Adipocyte (in vitro differentiated cells): Measurements from ENCODE around the gene EIF3B.
"Not testable (repeated sequence)": the region's sequence is repeated elsewhere in the genome, so short reads cannot be mapped to it uniquely, and the experiment has no call there.

ENCODE experiments used
- DNase-seq: peaks from one replicate; pipeline ENCODE4 v3.0.0-alpha.2; 2015; ENCODE audit warnings: low read depth
- H3K27me3 ChIP-seq: replicated peaks from 2 replicates; pipeline ENCODE4 v1.7.0; 2013; ENCODE audit warnings: mild to moderate bottlenecking, low read length, moderate library complexity; ENCODE audit not compliant: control insufficient read depth, insufficient read depth
- H3K36me3 ChIP-seq: 2 replicates; pipeline ENCODE4 v1.7.0; 2013; ENCODE audit warnings: low read length, mild to moderate bottlenecking, moderate library complexity; ENCODE audit not compliant: control insufficient read depth, insufficient read depth, severe bottlenecking
- H3K4me1 ChIP-seq: 2 replicates; pipeline ENCODE4 v1.7.0; 2013; ENCODE audit warnings: mild to moderate bottlenecking, low read length, moderate library complexity; ENCODE audit not compliant: control insufficient read depth, insufficient read depth
- H3K4me3 ChIP-seq: 2 replicates; pipeline ENCODE4 v1.7.0; 2013; ENCODE audit warnings: mild to moderate bottlenecking, low read length, moderate library complexity
- H3K9ac ChIP-seq: 2 replicates; pipeline ENCODE4 v1.7.0; 2013; ENCODE audit warnings: mild to moderate bottlenecking, low read length, moderate library complexity
- H3K9me3 ChIP-seq: 2 replicates; pipeline ENCODE4 v1.7.0; 2013; ENCODE audit warnings: mild to moderate bottlenecking, low read length, moderate library complexity; ENCODE audit not compliant: control insufficient read depth

EIF3B gene

GRCh38 chr7:2369139-2369538 lies 14.5 kb downstream of the EIF3B start:
- Histone ChIP-seq H3K4me1 (no peaks in the 10 kb centered on the region), H3K36me3 (peaks cover 98% of the 10 kb centered on the region), H3K27me3 (no peaks in the 10 kb centered on the region), H3K4me3 (no peak overlapping the region), H3K9me3 (no peaks in the 10 kb centered on the region), H3K9ac (no peak overlapping the region)
- no peak for DNase-seq

DNA sequence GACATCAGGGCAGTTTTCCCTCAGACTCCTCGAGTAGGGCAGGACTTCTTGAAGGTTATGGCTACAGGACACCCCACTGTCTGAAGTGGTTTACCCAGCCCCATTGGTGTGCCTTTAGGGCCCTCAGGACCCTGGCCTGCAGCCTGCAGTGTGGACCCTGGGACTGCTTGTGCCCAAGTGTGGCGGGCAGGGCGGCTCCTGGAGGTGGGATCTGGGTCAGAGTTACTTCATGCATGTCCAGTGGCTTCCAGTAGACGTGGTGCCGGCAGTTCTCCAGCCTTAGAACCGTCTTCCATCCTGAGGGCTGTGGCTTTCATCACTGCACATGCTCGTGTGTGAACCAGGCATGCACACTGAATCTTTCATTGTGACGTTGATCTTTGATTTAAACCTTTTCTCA lies 16.7 kb downstream of the EIF3B start:
- Histone ChIP-seq H3K4me1 (no peaks in the 10 kb centered on the region), H3K9ac (no peak overlapping the region), H3K36me3 (peaks cover 98% of the 10 kb centered on the region), H3K4me3 (no peak overlapping the region), H3K27me3 (no peaks in the 10 kb centered on the region), H3K9me3 (no peaks in the 10 kb centered on the region)
- no peak for DNase-seq

GRCh38 chr7:2372724-2373123 lies 18.1 kb downstream of the EIF3B start:
- no peaks in the 10 kb centered on the region for H3K4me1 ChIP-seq
- H3K27me3 ChIP-seq: no peaks in the 10 kb centered on the region
- no peak for DNase-seq
- H3K9ac ChIP-seq: no peak overlapping the region
- H3K4me3 ChIP-seq: no peak overlapping the region
- peaks cover 97% of the 10 kb centered on the region for H3K36me3 ChIP-seq
- H3K9me3 ChIP-seq: no peaks in the 10 kb centered on the region

- Histone ChIP-seq H3K4me1 (no peaks in the 10 kb centered on the region), H3K4me3 (no peak overlapping the region), H3K36me3 (peaks cover 93% of the 10 kb centered on the region), H3K27me3 (no peaks in the 10 kb centered on the region), H3K9me3 (no peaks in the 10 kb centered on the region), H3K9ac (no peak overlapping the region)
- DNase-seq: no peak
Measured at GRCh38 chr7:2373124-2373556, 18.5 kb downstream of the EIF3B start.

GRCh38 chr7:2373646-2374045 lies 19.0 kb downstream of the EIF3B start:
- no peak for DNase-seq
- H3K9me3 ChIP-seq: no peaks in the 10 kb centered on the region
- H3K36me3 ChIP-seq: peaks cover 90% of the 10 kb centered on the region
- H3K27me3 ChIP-seq: no peaks in the 10 kb centered on the region
- H3K4me3 ChIP-seq: no peak overlapping the region
- H3K4me1 ChIP-seq: no peaks in the 10 kb centered on the region
- no peak overlapping the region for H3K9ac ChIP-seq

DNA sequence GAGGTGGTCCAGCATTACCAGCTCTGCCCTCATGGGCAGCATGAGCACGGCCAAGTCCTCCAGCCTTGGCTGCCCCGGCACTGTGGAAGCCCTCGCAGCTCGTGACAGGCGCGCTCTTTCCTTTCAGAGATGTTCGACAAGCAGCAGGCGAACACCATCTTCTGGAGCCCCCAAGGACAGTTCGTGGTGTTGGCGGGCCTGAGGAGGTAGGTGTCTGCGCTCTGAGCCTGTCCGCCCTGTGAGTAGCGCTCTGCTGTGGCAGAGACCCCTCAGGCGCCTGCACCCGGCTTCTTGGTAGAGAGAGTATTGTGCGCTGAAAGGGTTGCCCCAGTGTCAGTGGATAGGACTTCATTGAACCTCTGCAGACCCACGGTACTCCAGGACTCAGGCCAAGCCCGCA lies 19.8 kb downstream of the EIF3B start:
- no peaks in the 10 kb centered on the region for H3K27me3 ChIP-seq
- no peak overlapping the region for H3K9ac ChIP-seq
- H3K4me3 ChIP-seq: no peak overlapping the region
- no peaks in the 10 kb centered on the region for H3K4me1 ChIP-seq
- no peaks in the 10 kb centered on the region for H3K9me3 ChIP-seq
- no peak for DNase-seq
- H3K36me3 ChIP-seq: peaks cover 90% of the 10 kb centered on the region

DNA sequence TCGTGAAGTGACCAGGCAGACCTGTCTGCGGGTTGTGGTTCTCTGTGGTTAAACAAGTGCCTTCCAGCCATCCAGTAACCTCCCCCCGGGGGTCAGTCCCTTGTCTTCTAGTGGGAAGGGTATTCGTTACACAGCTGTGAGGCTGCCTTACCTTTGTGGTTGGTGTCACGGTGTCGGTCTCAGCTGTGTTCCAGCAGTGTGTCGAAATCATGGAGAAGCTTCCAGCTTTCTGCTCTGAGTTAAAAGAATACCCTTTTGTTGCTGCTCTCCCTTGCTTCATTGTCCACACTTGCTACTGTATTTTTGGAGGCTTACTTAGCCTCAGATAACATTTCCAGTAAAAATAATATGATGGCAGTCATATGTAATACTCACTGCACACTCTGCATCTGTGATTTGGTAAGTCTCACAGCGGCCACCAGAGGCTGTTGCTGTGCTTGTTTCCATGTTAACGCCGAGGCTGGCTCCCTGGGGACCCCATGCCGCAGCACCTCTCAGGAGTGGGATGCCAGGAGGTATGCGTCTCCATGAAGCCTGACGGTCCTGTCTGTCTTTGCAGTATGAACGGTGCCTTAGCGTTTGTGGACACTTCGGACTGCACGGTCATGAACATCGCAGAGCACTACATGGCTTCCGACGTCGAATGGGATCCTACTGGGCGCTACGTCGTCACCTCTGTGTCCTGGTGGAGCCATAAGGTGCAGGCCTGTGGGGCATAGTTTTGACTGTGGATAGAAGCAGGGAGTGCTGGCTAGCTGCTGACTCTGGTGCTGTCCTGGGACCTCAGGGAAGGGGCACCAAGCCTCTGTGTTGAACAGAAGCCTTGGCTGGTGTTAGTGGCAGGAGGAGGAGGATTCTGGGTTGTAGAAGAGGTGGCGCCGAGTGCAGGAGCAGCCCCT lies 20.5 kb downstream of the EIF3B start:
- Histone ChIP-seq H3K9me3 (no peaks in the 10 kb centered on the region), H3K36me3 (peaks cover 90% of the 10 kb centered on the region), H3K27me3 (no peaks in the 10 kb centered on the region), H3K4me1 (no peaks in the 10 kb centered on the region), H3K4me3 (no peak overlapping the region), H3K9ac (no peak overlapping the region)
- DNase-seq: no peak

DNA sequence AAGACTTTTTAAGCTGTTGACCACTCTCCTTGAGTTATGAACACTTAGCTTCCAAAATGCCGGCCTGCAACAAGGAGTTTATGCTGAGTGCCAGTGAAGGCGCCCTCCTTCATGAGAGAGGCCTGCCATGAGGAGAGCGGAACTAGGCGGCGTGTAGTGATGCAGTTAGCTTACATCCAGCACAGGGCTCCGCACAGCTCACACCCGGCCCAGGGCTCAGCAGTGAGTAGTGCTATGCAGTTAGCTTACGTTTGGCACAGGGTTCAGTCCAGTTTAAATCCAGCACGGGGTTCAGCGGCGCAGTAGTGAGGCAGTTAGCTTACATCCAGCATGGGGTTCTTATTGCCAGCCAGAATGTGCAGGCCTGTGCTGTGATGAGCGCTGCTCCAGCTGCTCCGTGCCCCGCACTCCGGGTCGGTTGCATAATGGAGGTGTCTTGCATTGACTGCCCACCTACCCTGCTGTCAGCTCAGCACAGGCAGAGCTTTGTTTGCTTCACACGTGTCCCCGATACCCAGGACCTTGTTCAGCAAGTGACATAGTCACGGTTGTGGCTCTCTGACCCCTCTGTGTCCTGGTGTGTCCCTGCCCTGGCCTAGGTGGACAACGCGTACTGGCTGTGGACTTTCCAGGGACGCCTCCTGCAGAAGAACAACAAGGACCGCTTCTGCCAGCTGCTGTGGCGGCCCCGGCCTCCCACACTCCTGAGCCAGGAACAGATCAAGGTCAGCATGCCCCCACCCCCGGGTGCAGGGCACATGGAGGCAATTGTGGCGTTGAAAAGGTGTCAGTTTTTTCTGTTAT lies 21.9 kb downstream of the EIF3B start:
- Histone ChIP-seq H3K9me3 (no peaks in the 10 kb centered on the region), H3K36me3 (peaks cover 90% of the 10 kb centered on the region)

GRCh38 chr7:2377492-2377891 lies 22.9 kb downstream of the EIF3B start:
- not testable (repeated sequence) for DNase-seq, H3K9me3 ChIP-seq, H3K4me1 ChIP-seq, H3K4me3 ChIP-seq, H3K27me3 ChIP-seq, H3K9ac ChIP-seq
- H3K36me3 ChIP-seq: peaks cover 87% of the 10 kb centered on the region

More for the DNA sequence above, 21.9 kb downstream of the EIF3B start:
- DNase-seq: no peak
- Histone ChIP-seq H3K4me1 (no peaks in the 10 kb centered on the region), H3K4me3 (no peak overlapping the region), H3K9ac (no peak overlapping the region), H3K27me3 (no peaks in the 10 kb centered on the region)

- H3K4me1 ChIP-seq, H3K9ac ChIP-seq, H3K4me3 ChIP-seq, H3K9me3 ChIP-seq, DNase-seq, H3K27me3 ChIP-seq: not testable (repeated sequence)
- peaks cover 85% of the 10 kb centered on the region for H3K36me3 ChIP-seq
Measured at GRCh38 chr7:2378125-2378524, 23.5 kb downstream of the EIF3B start.

DNA sequence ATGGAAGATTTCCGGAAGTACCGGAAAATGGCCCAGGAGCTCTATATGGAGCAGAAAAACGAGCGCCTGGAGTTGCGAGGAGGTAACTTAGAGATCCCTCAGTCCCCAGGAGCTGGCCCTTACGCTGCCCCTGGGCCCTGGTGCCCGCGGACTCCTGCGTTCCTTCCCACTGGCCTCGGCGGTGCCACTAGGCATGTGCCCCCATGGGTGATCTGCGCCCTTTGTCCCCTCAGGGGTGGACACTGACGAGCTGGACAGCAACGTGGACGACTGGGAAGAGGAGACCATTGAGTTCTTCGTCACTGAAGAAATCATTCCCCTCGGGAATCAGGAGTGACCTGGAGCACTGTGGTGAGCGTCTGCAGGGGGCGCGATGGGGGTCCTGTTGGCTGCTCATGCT lies 24.5 kb downstream of the EIF3B start:
- peaks cover 74% of the 10 kb centered on the region for H3K36me3 ChIP-seq

More for the DNA sequence above, 24.5 kb downstream of the EIF3B start:
- no peak for DNase-seq
- no peaks in the 10 kb centered on the region for H3K27me3 ChIP-seq
- H3K9ac ChIP-seq: no peak overlapping the region
- no peaks in the 10 kb centered on the region for H3K9me3 ChIP-seq
- no peak overlapping the region for H3K4me3 ChIP-seq
- H3K4me1 ChIP-seq: no peaks in the 10 kb centered on the region
